ENCODE results near the gene CSF3R. TPM values are rescaled to one million over a fixed set of nuclear protein-coding genes. Genes with fewer than 3 reads are reported as not detected.

The CSF3R gene
- total and polyA plus RNA-seq, 9 of the 15 experiments (the other 6 are each of a cell fraction or from before 2014, with no cell fraction given): 0.21 to 0.86 (median 0.40) TPM; not detected in 1

- TF ChIP-seq ARNT (IDR thresholded peaks at IDR 0.05) (peak in 1 of 2 experiments; percentile 84; a peak in 2 of 4 replicates), HDAC2 (IDR thresholded peaks at IDR 0.05) (peak; percentile 96), HMG20B (CRISPR knock-in tag; IDR thresholded peaks at IDR 0.05) (0 out of 2 replicates have a peak, but pooled peaks have one; percentile 43), BMI1 (IDR thresholded peaks at IDR 0.05; ENCODE audit: low read length) (no peak), CTCF (IDR thresholded peaks at IDR 0.05 in 2 of 3, conservative IDR thresholded peaks at IDR 0.05 in 1 of 3; ENCODE audit: insufficient read depth in 2 of 3, low read depth in 1 of 3, low read length in 3 of 3) (no peak), RHOXF2B (CRISPR knock-in tag; conservative IDR thresholded peaks at IDR 0.05) (no peak), RNF2 (IDR thresholded peaks at IDR 0.05) (peak; percentile 88), ZNF121 (CRISPR knock-in tag; conservative IDR thresholded peaks at IDR 0.05) (no peak), RUNX1 (IDR thresholded peaks at IDR 0.05; ENCODE audit: low read depth) (no peak), MGA (IDR thresholded peaks at IDR 0.05) (peak; percentile 91), FOXO4 (CRISPR knock-in tag; IDR thresholded peaks at IDR 0.05) (no peak), E2F4 (CRISPR knock-in tag; IDR thresholded peaks at IDR 0.05; ENCODE audit: low read depth) (peak; percentile 67)
Observed at GRCh38 chr1:36463803-36464604, 18.7 kb downstream of the CSF3R start, which contains the start of gene MRPS15 (continued).

All from K562 (cell line).